Neural cell (in vitro differentiated cells): ENCODE results near the gene COG2. TPM values are rescaled to one million over a fixed set of nuclear protein-coding genes. Genes with fewer than 3 reads are reported as not detected.

Source experiments
- H2AFZ ChIP-seq: fragments of 200-600, 300-800 bp; sonication (generic), shearing (Covaris generic); 2 replicates; pipeline ENCODE4 v1.6.0; 2014; ENCODE audit warnings: low read depth, mild to moderate bottlenecking, antibody characterized with exemption, low read length, moderate library complexity
- H3F3A ChIP-seq: fragments of 200-600 bp; shearing (Covaris generic); 2 replicates; pipeline ENCODE4 v1.6.1; 2016; ENCODE audit warnings: mild to moderate bottlenecking, moderate library complexity, mixed read lengths, antibody characterized with exemption, low read length; ENCODE audit not compliant: insufficient read depth, poor library complexity, severe bottlenecking
- H3K27ac ChIP-seq: fragments of 200-600, 300-800 bp; sonication (generic), shearing (Covaris generic); 2 replicates; pipeline ENCODE4 v1.5.1; 2014; ENCODE audit warnings: mild to moderate bottlenecking, low read length, moderate library complexity
- H3K27me3 ChIP-seq: fragments of 300-800, 200-600 bp; sonication (generic), shearing (Covaris generic); 2 replicates; pipeline ENCODE4 v1.6.0; 2014; ENCODE audit warnings: mild to moderate bottlenecking, low read depth, low read length, moderate library complexity; ENCODE audit not compliant: insufficient read depth
- H3K36me3 ChIP-seq: fragments of 300-800, 200-600 bp; sonication (generic), shearing (Covaris generic); 2 replicates; pipeline ENCODE4 v1.5.1; 2014; ENCODE audit warnings: mild to moderate bottlenecking, antibody characterized with exemption, low read length, moderate library complexity; ENCODE audit not compliant: insufficient read depth
- H3K4me2 ChIP-seq: fragments of 300-800, 200-600 bp; sonication (generic), shearing (Covaris generic); 2 replicates; pipeline ENCODE4 v1.6.0; 2014; ENCODE audit warnings: mild to moderate bottlenecking, low read length
- H3K4me3 ChIP-seq: fragments of 300-800, 200-600 bp; sonication (generic), shearing (Covaris generic); 2 replicates; pipeline ENCODE4 v1.5.1; 2014; ENCODE audit warnings: mild to moderate bottlenecking, low read length, moderate library complexity
- H3K79me2 ChIP-seq: fragments of 200-600 bp; shearing (Covaris generic); replicated peaks from 2 replicates; pipeline ENCODE4 v1.6.0; 2014; ENCODE audit warnings: mild to moderate bottlenecking, low read length, moderate library complexity; ENCODE audit not compliant: insufficient read depth
- H3K9ac ChIP-seq: fragments of 300-800, 200-600 bp; sonication (generic), shearing (Covaris generic); 2 replicates; pipeline ENCODE4 v1.6.1; 2016; ENCODE audit warnings: mild to moderate bottlenecking, low read length, mixed read lengths
- H3K9me2 ChIP-seq: fragments of 200-600 bp; shearing (Covaris generic); 2 replicates; pipeline ENCODE4 v1.6.1; 2016; ENCODE audit warnings: mild to moderate bottlenecking, low read length, mixed read lengths; ENCODE audit not compliant: insufficient read depth
- H3K9me3 ChIP-seq: fragments of 200-600, 300-800 bp; sonication (generic), shearing (Covaris generic); 2 replicates; pipeline ENCODE4 v1.6.1; 2016; ENCODE audit warnings: mild to moderate bottlenecking, mixed run types, low read length, moderate library complexity, mixed read lengths
- H4K20me1 ChIP-seq: fragments of 200-600 bp; shearing (Covaris generic); 2 replicates; pipeline ENCODE4 v1.6.1; 2016; ENCODE audit warnings: mild to moderate bottlenecking, mixed run types; ENCODE audit not compliant: insufficient read depth
- CTCF ChIP-seq: fragments of 450-650 bp; IDR thresholded peaks from 2 replicates; pipeline ENCODE4 v1.5.1; 2014; ENCODE audit warnings: antibody characterized with exemption, mild to moderate bottlenecking, moderate library complexity; ENCODE audit not compliant: poor library complexity, severe bottlenecking
- EP300 ChIP-seq: fragments of 450-650 bp; conservative IDR thresholded peaks from 2 replicates; pipeline ENCODE4 v1.6.1; 2014; ENCODE audit warnings: antibody characterized with exemption, mild to moderate bottlenecking, moderate library complexity; ENCODE audit not compliant: poor library complexity, severe bottlenecking
- EZH2 ChIP-seq: fragments of 200-600, 300-800 bp; shearing (Covaris generic), sonication (generic); IDR thresholded peaks from 2 replicates; pipeline ENCODE4 v1.6.1; 2014; ENCODE audit warnings: antibody characterized with exemption, low read length, borderline replicate concordance, mild to moderate bottlenecking; ENCODE audit not compliant: insufficient read depth, poor library complexity, severe bottlenecking
- MXI1 ChIP-seq: fragments of 450-650 bp; conservative IDR thresholded peaks from 2 replicates; pipeline ENCODE4 v1.6.1; 2014; ENCODE audit warnings: antibody characterized with exemption, mild to moderate bottlenecking; ENCODE audit not compliant: poor library complexity, severe bottlenecking
- POLR2AphosphoS5 ChIP-seq: IDR thresholded peaks from 2 replicates; pipeline ENCODE4 v1.6.1; 2012
- RAD21 ChIP-seq: fragments of 450-650 bp; conservative IDR thresholded peaks from 2 replicates; pipeline ENCODE4 v1.6.1; 2014; ENCODE audit warnings: antibody characterized with exemption, mild to moderate bottlenecking, moderate library complexity
- REST ChIP-seq: IDR thresholded peaks from 2 replicates; pipeline ENCODE4 v1.6.1; 2012; ENCODE audit warnings: borderline replicate concordance
- SMC3 ChIP-seq: fragments of 450-650 bp; conservative IDR thresholded peaks from 2 replicates; pipeline ENCODE4 v1.6.1; 2014; ENCODE audit warnings: antibody characterized with exemption, mild to moderate bottlenecking, moderate library complexity; ENCODE audit not compliant: poor library complexity
- TAF1 ChIP-seq: IDR thresholded peaks from 2 replicates; pipeline ENCODE4 v1.6.1; 2012; ENCODE audit warnings: low read depth
- polyA plus RNA-seq: library from polyadenylated mRNA; depleted of rRNA; stranded (reverse); fragments of >200 nt; gene quantifications from 2 replicates; pipeline ENCODE4 v1.2.3, GENCODE V29; 2014

Gene COG2
- polyA plus RNA-seq, 1 donor from 2014 or later: 14.5 TPM

GRCh38 chr1:230633469-230633868 lies 8.8 kb upstream of the COG2 start:
- Histone ChIP-seq H3K36me3 (no peaks in the 10 kb centered on the region), H3F3A (no peaks in the 10 kb centered on the region), H3K27ac (no peak overlapping the region), H4K20me1 (no peaks in the 10 kb centered on the region), H3K4me3 (no peak overlapping the region), H3K27me3 (no peaks in the 10 kb centered on the region), H3K79me2 (no peaks in the 10 kb centered on the region), H3K9me3 (no peaks in the 10 kb centered on the region), H2AFZ (no peak overlapping the region), H3K9ac (no peak overlapping the region), H3K9me2 (no peaks in the 10 kb centered on the region), H3K4me2 (no peak overlapping the region)
- TF ChIP-seq POLR2AphosphoS5 (no peak), CTCF (no peak), TAF1 (no peak), EZH2 (no peak), RAD21 (no peak), EP300 (no peak), MXI1 (no peak), SMC3 (no peak), REST (no peak)

GRCh38 chr1:230634384-230634783 lies 7.9 kb upstream of the COG2 start:
- H3K79me2 ChIP-seq: no peaks in the 10 kb centered on the region
- TF ChIP-seq MXI1 (no peak), CTCF (no peak), TAF1 (no peak), EZH2 (no peak), EP300 (no peak), REST (no peak), POLR2AphosphoS5 (no peak), RAD21 (no peak), SMC3 (no peak)
- no peak overlapping the region for H3K4me3 ChIP-seq
- H3K9ac ChIP-seq: no peak overlapping the region
- no peak overlapping the region for H2AFZ ChIP-seq
- H3K36me3 ChIP-seq: no peaks in the 10 kb centered on the region
- no peaks in the 10 kb centered on the region for H4K20me1 ChIP-seq
- H3K4me2 ChIP-seq: no peak overlapping the region
- H3K9me3 ChIP-seq: no peaks in the 10 kb centered on the region
- no peaks in the 10 kb centered on the region for H3K9me2 ChIP-seq
- no peak overlapping the region for H3K27ac ChIP-seq
- no peaks in the 10 kb centered on the region for H3F3A ChIP-seq
- H3K27me3 ChIP-seq: no peaks in the 10 kb centered on the region
